Activated CD4-positive, alpha-beta T cell treated with anti-CD3 and anti-CD28 coated beads for 48 hours (primary cell): Measurements from ENCODE around the gene PEX5.
A peak's percentile ranks its signal among the peaks of the same experiment; 100 is the strongest.
"Not testable (repeated sequence)": the region's sequence is repeated elsewhere in the genome, so short reads cannot be mapped to it uniquely, and the experiment has no call there.

ENCODE experiments used
- DNase-seq: peaks from one replicate; pipeline ENCODE4 v3.0.0-alpha.2; 2020

The PEX5 gene

GRCh38 chr12:7161327-7161726 is 28.2 kb upstream of the PEX5 start:
- no peak for DNase-seq

- no peak for DNase-seq
Measured at GRCh38 chr12:7161811-7162210, 27.7 kb upstream of the PEX5 start.

DNA sequence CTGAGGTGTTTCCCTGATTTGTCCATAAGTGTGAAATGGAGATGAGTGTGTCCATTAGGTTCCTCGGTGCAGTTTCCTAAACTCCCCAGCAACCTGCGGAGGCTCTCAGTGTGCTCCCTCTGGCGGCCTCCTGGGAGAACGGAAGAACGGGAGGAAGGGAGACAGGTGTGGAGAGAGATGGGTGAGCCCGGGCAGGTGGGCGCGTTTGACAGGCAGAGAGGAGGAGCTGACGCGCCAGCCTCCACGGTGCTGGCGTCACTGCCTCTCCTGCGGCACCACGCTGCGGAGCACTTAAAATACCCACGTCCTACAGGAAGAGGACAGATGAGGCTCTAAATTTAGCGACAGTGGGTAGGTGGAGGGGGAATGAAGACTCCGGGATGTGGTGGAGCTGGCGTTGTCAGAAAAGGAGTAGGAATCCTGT is 26.8 kb upstream of the PEX5 start:
- DNase-seq, result peak; percentile 57

DNA sequence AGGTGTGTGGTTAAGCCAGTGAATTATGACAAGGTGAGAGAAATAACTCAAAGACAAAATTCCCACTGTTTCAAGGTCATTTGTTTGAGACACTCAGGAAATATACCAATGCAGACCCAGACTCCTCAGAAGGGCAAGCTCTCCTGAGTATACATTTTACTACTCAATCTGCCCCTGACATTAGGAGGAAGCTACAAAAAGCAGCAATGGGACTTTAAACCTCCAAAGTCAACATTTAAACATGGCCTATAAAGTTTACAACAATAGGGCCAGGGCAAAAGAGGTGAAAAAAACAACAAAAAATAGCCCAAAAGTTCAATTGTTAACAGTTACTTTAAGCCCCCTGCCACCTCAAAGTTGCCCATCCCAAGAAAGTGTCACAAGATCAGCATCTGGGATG is 19.5 kb upstream of the PEX5 start:
- no peak for DNase-seq

DNA sequence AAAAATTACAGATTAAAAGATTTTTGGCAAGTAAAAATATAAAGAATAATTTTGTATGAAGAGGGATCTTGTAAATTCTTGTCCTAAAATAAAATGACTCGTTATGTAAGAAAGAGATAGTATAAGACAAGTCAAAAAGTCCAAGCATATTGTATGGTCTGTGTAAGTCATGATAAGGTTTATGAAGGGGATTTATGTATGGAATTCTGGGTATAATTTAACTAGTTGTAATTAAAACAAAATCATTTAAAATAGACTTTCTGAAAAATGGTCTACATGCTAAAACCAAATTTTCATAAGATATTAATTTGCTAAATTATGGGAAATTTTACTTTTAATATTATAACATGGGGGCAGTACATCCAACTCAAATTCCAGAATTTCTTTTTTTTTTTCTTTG is 17.6 kb upstream of the PEX5 start:
- no peak for DNase-seq

- no peak for DNase-seq
Measured at GRCh38 chr12:7175493-7175892, 14.0 kb upstream of the PEX5 start.

- no peak for DNase-seq
Measured at GRCh38 chr12:7176595-7176994, 12.9 kb upstream of the PEX5 start.

DNA sequence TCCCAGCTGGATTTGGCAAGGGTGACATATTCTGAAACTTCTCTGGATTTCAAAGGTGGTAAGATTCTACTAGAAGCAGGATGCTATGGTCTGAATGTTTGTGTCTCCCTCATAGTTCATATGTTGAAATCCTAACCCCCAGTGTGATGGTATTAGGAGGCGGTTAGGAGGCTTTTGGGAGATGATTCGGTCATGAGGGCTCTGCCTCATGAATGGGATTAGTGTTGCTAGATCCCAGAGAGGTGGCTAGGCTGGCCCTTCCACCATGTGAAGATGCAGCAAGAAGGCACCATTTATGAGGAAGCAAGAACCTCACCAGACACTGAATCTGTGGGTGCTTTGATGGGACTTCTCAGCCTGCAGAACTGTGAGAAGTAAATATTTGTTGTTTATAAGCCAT is 11.0 kb upstream of the PEX5 start:
- DNase-seq, result no peak

DNA sequence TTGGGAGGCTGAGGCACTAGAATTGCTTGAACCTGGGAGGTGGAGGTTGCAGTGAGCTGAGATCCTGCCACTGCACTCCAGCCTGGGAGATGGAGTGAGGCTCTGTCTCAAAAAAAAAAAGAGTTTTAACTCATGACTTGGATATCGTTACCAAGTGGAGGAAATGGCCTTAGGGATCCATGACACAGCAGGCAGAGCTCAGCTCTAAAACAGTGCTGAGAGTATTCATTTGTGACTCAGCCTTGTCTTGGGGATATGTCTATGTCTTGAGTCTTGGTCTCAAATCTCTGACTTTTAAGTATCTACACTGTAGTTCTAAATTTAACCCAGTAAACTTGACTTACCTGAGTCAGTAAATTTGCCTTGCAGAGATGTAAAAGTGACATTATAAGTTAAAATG is 8.8 kb upstream of the PEX5 start:
- DNase-seq, result no peak

DNA sequence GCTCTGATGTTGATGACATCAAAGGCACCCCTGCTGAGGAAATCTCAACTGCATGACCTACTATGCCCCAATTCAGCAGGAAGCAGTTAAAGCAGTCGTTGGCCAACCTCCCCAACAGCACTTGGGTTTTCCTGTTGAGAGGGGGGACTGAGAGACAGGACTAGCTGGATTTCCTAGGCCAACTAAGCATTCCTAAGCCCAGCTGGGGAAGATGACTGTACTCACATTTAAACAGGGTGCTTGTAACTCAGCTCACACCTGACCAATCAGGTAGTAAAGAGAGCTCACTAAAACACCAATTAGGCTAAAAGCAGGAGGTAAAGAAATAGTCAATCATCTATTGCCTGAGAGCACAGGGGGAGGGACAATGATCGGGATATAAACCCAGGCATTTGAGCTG is 3.4 kb upstream of the PEX5 start:
- DNase-seq, result not testable (repeated sequence)

DNA sequence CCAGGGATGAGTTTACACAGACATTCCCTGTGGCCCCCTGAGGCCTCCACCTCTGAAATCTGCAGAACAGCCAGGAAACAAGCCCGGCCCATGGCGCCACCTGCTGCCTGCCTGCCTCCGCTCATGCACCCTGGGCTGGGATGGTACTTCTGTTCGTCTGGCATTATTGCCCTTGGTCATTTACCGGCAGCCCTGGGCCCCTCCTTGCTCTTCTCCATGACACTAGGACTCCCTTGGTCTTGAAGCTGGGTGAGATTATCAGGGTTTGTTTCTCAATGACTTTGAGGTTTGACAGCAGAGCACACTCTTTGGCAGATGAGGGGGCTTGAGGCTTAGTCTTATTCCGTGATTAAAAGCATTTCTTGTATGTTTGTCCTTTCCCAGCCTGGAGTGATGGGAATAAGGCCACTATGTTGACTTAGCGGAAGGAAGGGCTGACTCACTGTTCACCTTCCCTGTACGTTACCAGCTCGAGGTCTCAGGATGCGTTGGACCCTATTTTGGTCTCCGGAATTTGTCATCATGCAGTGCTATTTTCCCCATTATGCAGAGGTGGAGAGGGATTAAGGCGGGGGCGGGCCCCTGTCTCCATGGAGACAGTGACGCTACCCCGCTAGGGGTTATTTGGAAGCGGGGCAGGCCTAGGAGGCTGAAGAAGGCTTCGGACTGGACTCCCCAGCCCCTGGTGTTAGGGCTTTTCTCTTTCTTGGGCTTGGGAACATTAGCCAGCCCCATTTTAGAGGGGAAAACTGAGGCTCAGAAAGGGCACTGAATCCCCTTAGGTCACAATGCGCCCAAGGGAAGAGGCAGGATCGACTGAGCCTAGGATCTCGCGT is 706 bp upstream of the PEX5 start:
- DNase-seq, result peak; percentile 83

- peak; percentile 12 for DNase-seq
Measured at GRCh38 chr12:7190268-7191055, 976 bp downstream of the PEX5 start.

DNA sequence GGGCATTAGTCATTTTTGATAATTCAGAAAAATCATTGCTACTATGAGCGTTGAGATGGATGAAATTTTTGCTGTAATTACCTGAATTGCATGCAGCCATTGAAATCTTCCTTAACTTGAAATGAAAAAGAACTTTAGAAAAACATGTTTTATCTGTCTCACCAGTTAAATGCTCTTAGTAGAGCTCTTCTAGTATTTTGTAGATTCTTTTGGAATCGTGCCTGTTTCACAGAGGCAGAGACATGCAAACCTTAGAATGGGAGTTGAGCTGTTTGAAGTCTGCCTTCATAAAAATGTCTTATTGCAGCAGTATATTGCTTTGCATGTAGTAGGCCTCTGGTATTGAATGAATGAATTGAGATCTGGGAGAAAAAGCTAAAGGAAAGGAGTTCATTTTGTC is 4.2 kb downstream of the PEX5 start:
- DNase-seq, result no peak

DNA sequence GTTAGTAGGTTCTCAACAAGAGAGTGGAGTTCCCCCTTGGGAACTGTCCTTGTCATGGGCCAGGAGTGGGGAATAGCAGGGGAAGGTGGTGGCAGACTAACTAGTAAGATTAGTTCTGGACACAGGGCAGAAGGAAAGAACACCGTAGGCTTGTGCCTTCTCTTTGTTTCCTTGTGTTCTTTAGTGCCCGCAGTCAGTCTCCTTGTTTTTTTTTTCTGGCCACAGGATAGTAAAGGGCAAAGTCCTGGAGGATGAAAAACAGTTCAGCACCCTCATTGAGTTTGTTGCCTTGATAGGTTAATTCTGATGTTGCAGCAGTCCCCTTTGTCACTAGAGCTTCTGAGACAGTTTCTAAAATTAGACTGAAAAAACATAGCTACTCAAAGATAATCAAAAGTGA is 8.4 kb downstream of the PEX5 start:
- DNase-seq, result no peak

- no peak for DNase-seq
Measured at GRCh38 chr12:7203109-7203508, 13.6 kb downstream of the PEX5 start.

DNA sequence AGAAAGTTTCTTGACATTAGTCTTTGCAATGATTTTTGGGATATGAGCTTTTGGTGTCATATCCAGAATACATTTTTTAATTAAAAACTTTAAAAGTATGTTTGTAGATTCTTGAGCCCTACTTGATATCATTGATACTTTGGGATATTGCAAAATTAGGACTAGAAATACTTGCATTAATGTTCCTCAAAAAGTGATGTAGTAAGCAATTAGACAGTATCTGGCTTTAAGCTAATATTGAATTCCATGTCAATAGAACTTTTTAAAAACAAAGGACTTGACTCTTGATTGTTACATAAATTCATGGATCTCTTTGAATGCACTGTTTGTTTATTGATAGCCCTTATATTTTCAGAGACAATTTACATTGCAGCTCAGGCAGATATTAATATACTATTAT is 15.6 kb downstream of the PEX5 start:
- no peak for DNase-seq

- no peak for DNase-seq
Measured at GRCh38 chr12:7206691-7207090, 17.2 kb downstream of the PEX5 start.

DNA sequence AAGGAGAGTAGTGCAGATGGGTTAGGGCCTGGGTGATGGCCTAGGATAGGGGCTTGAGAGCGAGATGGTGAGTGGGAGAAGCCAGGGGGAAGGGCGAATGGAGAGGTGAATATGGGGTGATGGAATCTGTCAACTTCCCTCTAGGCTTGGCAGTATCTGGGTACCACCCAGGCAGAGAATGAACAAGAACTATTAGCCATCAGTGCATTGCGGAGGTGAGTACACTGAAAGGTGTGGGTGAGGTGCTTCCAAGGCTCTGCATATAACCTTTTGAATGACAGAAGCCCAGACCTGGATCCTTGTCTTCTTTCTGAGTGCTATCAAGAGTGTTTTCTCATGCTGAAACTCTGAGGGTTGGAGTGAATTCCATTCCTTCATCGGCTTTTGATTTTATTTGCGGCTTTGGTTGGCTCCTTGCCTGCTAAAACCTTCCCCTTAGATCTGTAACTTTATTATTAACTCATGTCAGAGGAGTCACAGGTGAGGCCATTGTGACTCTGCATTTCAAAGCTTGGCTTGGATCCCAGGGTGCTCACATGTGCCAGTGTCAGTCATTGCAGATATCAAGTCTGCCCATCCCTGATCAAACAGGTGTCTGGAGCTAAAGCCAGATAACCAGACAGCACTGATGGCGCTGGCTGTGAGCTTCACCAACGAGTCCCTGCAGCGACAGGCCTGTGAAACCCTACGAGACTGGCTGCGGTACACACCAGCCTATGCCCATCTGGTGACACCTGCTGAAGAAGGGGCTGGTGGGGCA is 18.6 kb downstream of the PEX5 start:
- DNase-seq, result no peak

DNA sequence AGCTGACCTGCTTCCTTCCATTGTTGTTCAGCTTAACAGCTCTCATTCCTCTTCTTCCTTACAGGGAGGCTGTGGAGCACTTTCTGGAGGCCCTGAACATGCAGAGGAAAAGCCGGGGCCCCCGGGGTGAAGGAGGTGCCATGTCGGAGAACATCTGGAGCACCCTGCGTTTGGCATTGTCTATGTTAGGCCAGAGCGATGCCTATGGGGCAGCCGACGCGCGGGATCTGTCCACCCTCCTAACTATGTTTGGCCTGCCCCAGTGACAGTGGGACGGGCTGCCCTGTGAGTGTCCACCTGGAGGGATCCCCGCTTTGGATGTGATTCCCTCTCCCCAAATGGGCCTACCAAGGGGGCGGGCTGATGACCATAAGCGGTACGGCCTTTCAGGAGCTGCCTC is 20.5 kb downstream of the PEX5 start:
- no peak for DNase-seq

DNA sequence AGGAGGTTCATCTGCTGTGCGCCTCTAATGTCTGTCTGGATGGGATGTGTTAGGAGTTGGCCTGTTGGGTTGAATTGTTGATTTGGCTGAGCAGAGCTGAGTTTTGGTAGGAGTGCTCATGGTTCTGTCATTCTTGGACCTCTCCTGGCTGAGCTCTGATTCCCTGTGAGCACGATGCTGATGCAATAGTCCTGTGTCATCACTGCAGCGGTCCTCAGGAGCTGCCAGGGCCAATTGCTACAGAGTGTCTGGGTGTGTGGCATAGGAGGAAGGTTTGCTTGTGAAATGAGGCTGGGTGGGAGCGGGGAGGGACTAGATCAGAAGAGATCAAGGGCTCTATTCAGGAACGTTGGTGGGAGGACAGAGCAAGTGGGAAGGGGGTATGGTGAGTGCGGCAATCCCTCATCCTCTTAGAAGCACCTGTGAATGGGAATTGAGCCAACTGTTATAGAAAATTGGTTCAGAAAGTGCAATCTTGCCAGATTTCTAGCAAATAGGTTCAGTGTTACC is 21.2 kb downstream of the PEX5 start:
- no peak for DNase-seq

DNA sequence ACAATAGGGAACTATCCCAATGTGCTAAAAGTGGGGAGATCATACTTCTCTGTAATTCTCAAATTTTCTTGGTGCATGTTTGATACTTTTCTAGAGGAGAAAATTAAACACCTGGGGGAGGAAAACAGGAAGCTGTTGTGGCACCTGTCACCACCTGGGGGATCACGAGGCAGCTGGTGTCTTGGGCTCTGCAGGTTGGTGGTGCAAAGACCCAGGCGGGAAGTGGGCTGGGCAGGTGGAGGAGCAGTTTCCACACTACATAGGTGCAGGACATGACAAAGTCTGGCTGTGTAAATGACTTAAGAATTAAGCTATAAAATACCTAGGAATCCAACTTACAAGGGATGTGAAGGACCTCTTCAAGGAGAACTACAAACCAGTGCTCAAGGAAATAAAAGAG is 23.2 kb downstream of the PEX5 start:
- no peak for DNase-seq

- DNase-seq, result not testable (repeated sequence)
Measured at GRCh38 chr12:7213745-7214144, 24.3 kb downstream of the PEX5 start.

GRCh38 chr12:7217475-7218069 is 28.1 kb downstream of the PEX5 start:
- DNase-seq, result no peak
